MCF 10A (cell line): ENCODE data around the gene CSNK1E. TPM values are rescaled to one million over a fixed set of nuclear protein-coding genes. Genes with fewer than 3 reads are reported as not detected.
A peak's percentile ranks its signal among the peaks of the same experiment; 100 is the strongest.

Experiments
- BruUV-seq: library from RNA; stranded (reverse); fragments of 400-500 nt; replicated peaks from 2 replicates; lab custom pipeline; 2021; lab: Mats Ljungman, UMichigan
- CTCF ChIA-PET: fragments of 300-600 bp; sonication (Branson Sonifier 250); formaldehyde crosslinking; extraction: SDS; loops from one replicate; lab custom pipeline; 2021; ENCODE audit warnings: antibody characterized with exemption, inconsistent platforms; lab: Yijun Ruan, JAX
- POLR2A ChIA-PET: fragments of 300-600, 350-650 bp; sonication (Branson Sonifier 250); formaldehyde crosslinking; extraction: SDS; loops from one replicate; lab custom pipeline; 2020; ENCODE audit warnings: antibody characterized with exemption, inconsistent platforms; lab: Yijun Ruan, JAX
- DNase-seq: peaks from one replicate; pipeline ENCODE4 v3.0.0-alpha.2; 2018; ENCODE audit not compliant: unreplicated experiment
- H3K27ac Mint-ChIP-seq: one replicate; pipeline ENCODE4 v1.8.0; 2022; ENCODE audit warnings: mild to moderate bottlenecking, low read depth, mixed read lengths; ENCODE audit not compliant: unreplicated experiment
- H3K27me3 Mint-ChIP-seq: one replicate; pipeline ENCODE4 v1.8.0; 2022; ENCODE audit warnings: mixed read lengths; ENCODE audit not compliant: insufficient read depth, unreplicated experiment
- H3K36me3 Mint-ChIP-seq: one replicate; pipeline ENCODE4 v1.8.0; 2022; ENCODE audit warnings: mild to moderate bottlenecking, moderate library complexity, mixed read lengths; ENCODE audit not compliant: insufficient read depth, unreplicated experiment
- H3K4me1 Mint-ChIP-seq: one replicate; pipeline ENCODE4 v1.8.0; 2022; ENCODE audit warnings: mixed read lengths; ENCODE audit not compliant: insufficient read depth, unreplicated experiment
- H3K4me3 Mint-ChIP-seq: one replicate; pipeline ENCODE4 v1.8.0; 2022; ENCODE audit warnings: mild to moderate bottlenecking, moderate library complexity, mixed read lengths; ENCODE audit not compliant: unreplicated experiment
- H3K9me3 Mint-ChIP-seq: one replicate; pipeline ENCODE4 v1.8.0; 2022; ENCODE audit warnings: mixed read lengths; ENCODE audit not compliant: unreplicated experiment
- CTCF ChIP-seq: fragments of 200-600 bp; IDR thresholded peaks from one replicate; pipeline ENCODE4 v1.8.0; 2022; ENCODE audit warnings: antibody characterized with exemption, mild to moderate bottlenecking; ENCODE audit not compliant: unreplicated experiment
- intact Hi-C: fragments of 100-400 bp; cut with micrococcal nuclease; formaldehyde crosslinking; loops from 2 replicates; pipeline ENCODE4 v1.14.1; 2022
- total RNA-seq: library from RNA; stranded (reverse); gene quantifications from 2 replicates; pipeline ENCODE4 v1.2.3, GENCODE V29; 2022

Gene CSNK1E
- total RNA-seq, 1 experiment from 2014 or later = 425 TPM

GRCh38 chr22:38267086-38267485 lies 50.1 kb downstream of the CSNK1E start:
- ChIA-PET POLR2A (interaction anchor here (0.6 kb wide), 1 partner anchor 39 kb away, joined by 4 read pairs; no protein-coding TSS in a partner anchor), CTCF (no interaction called here)
- DNase-seq = no peak
- no TSS peak for BruUV-seq
- intact Hi-C loops = no loop called here
- no peaks in the 10 kb centered on the region for H3K9me3 Mint-ChIP-seq
- H3K4me1 Mint-ChIP-seq = peaks cover 19% of the 10 kb centered on the region
- no peak overlapping the region for H3K27ac Mint-ChIP-seq
- H3K36me3 Mint-ChIP-seq = peaks cover 26% of the 10 kb centered on the region
- no peak for TF ChIP-seq CTCF
- H3K27me3 Mint-ChIP-seq = no peaks in the 10 kb centered on the region
- no peak overlapping the region for H3K4me3 Mint-ChIP-seq

GRCh38 chr22:38266120-38266519 lies 51.1 kb downstream of the CSNK1E start:
- ChIA-PET POLR2A (interaction anchor here (0.6 to 1.2 kb wide), 2 partner anchors 31 to 39 kb away, joined by 3 to 4 read pairs; no protein-coding TSS in a partner anchor), CTCF (interaction anchor here (0.5 to 0.6 kb wide), 2 partner anchors 163 to 209 kb away, joined by 3 read pairs; partner anchors contain the start of gene PICK1)
- no TSS peak for BruUV-seq
- peaks cover 17% of the 10 kb centered on the region for H3K4me1 Mint-ChIP-seq
- H3K9me3 Mint-ChIP-seq = no peaks in the 10 kb centered on the region
- intact Hi-C loops = no loop called here
- no peaks in the 10 kb centered on the region for H3K27me3 Mint-ChIP-seq
- no peak for DNase-seq
- no peak overlapping the region for H3K27ac Mint-ChIP-seq
- H3K4me3 Mint-ChIP-seq = no peak overlapping the region
- peaks cover 26% of the 10 kb centered on the region for H3K36me3 Mint-ChIP-seq
- no peak for TF ChIP-seq CTCF

GRCh38 chr22:38264322-38264843 lies 52.9 kb downstream of the CSNK1E start:
- BruUV-seq = no TSS peak
- Mint-ChIP-seq H3K4me1 (peaks cover 15% of the 10 kb centered on the region), H3K27ac (no peak overlapping the region), H3K36me3 (peaks cover 30% of the 10 kb centered on the region), H3K27me3 (no peaks in the 10 kb centered on the region), H3K9me3 (no peaks in the 10 kb centered on the region), H3K4me3 (no peak overlapping the region)
- DNase-seq = no peak
- ChIA-PET POLR2A (no interaction called here), CTCF (interaction anchor here (0.6 kb wide), 1 partner anchor 46 kb away, joined by 3 read pairs; no protein-coding TSS in a partner anchor)
- intact Hi-C loops = no loop called here
- TF ChIP-seq CTCF = no peak

GRCh38 chr22:38262051-38262795 lies 55.0 kb downstream of the CSNK1E start:
- intact Hi-C loops = loop anchor here (2.0 kb wide), 1 partner anchor 93 kb away; no protein-coding TSS in a partner anchor

More at GRCh38 chr22:38262051-38262795, 55.0 kb downstream of the CSNK1E start:
- BruUV-seq = no TSS peak
- peaks cover 14% of the 10 kb centered on the region for H3K4me1 Mint-ChIP-seq
- peak; percentile 48 for TF ChIP-seq CTCF
- ChIA-PET POLR2A (interaction anchor here (0.5 to 0.7 kb wide), 3 partner anchors 9 to 36 kb away, joined by 3 read pairs; no protein-coding TSS in a partner anchor), CTCF (interaction anchor here (0.6 to 1.9 kb wide), 3 partner anchors 19 to 92 kb away, joined by 3 to 5 read pairs (median 3); no protein-coding TSS in a partner anchor)
- no peaks in the 10 kb centered on the region for H3K9me3 Mint-ChIP-seq
- H3K27me3 Mint-ChIP-seq = no peaks in the 10 kb centered on the region
- peaks cover 16% of the 10 kb centered on the region for H3K36me3 Mint-ChIP-seq
- DNase-seq = peak; percentile 78
- H3K4me3 Mint-ChIP-seq = no peak overlapping the region
- peak overlapping the region; percentile 63 for H3K27ac Mint-ChIP-seq
